ENCODE results near the gene SLC66A2. TPM values are rescaled to one million over a fixed set of nuclear protein-coding genes. Genes with fewer than 3 reads are reported as not detected.

SLC66A2 gene
- total RNA-seq, 1 experiment from 2014 or later, result 19.5 TPM

- ChIA-PET CTCF (no interaction called here), POLR2A (no interaction called here)
- H3K27me3 Mint-ChIP-seq (ENCODE audit: insufficient read depth, unreplicated experiment), result no peaks in the 10 kb centered on the region
- H3K9me3 Mint-ChIP-seq (ENCODE audit: unreplicated experiment), result no peaks in the 10 kb centered on the region
- Histone ChIP-seq H3K27me3 (replicated peaks; ENCODE audit: control insufficient read depth, insufficient read depth, low read length) (no peaks in the 10 kb centered on the region), H3K9me3 (no peaks in the 10 kb centered on the region), H3K4me3 (ENCODE audit: low read depth, low read length) (no peak overlapping the region), H3K4me1 (peaks cover 7% of the 10 kb centered on the region; the same call in 1 of the 2 replicates), H3K36me3 (ENCODE audit: control insufficient read depth, insufficient read depth, low read length) (no peaks in the 10 kb centered on the region)
- no TSS peak for BruUV-seq (replicated peaks)
- peaks cover 19% of the 10 kb centered on the region for H3K36me3 Mint-ChIP-seq (ENCODE audit: insufficient read depth, unreplicated experiment)
- H3K4me1 Mint-ChIP-seq (ENCODE audit: low read depth, unreplicated experiment), result peaks cover 7% of the 10 kb centered on the region
- H3K27ac Mint-ChIP-seq (ENCODE audit: unreplicated experiment), result no peak overlapping the region
- intact Hi-C loops (cut with micrococcal nuclease; ENCODE audit: unreplicated experiment), result loop anchor here (10.0 kb wide), 1 partner anchor 288 kb away; the partner anchor contains the start of gene CTDP1
- TF ChIP-seq CTCF (IDR thresholded peaks at IDR 0.05; ENCODE audit: insufficient read depth in 1 of 2, low read depth in 1 of 2, low read length in 1 of 2, severe bottlenecking in 1 of 2, unreplicated experiment in 1 of 2), result no peak
- H3K4me3 Mint-ChIP-seq (ENCODE audit: unreplicated experiment), result no peak overlapping the region
- DNase-seq, result no peak
Observed at GRCh38 chr18:79962835-79963657, 11.6 kb upstream of the SLC66A2 start.

GRCh38 chr18:79962311-79962710 is 10.9 kb upstream of the SLC66A2 start:
- Histone ChIP-seq H3K36me3 (ENCODE audit: control insufficient read depth, insufficient read depth, low read length) (no peaks in the 10 kb centered on the region), H3K4me1 (peaks cover 7% of the 10 kb centered on the region; the same call in 1 of the 2 replicates), H3K9me3 (no peaks in the 10 kb centered on the region), H3K4me3 (ENCODE audit: low read depth, low read length) (no peak overlapping the region), H3K27me3 (replicated peaks; ENCODE audit: control insufficient read depth, insufficient read depth, low read length) (no peaks in the 10 kb centered on the region)
- DNase-seq, result peak in 1 of 2 experiments; percentile 28
- no peak overlapping the region for H3K27ac Mint-ChIP-seq (ENCODE audit: unreplicated experiment)
- no peaks in the 10 kb centered on the region for H3K27me3 Mint-ChIP-seq (ENCODE audit: insufficient read depth, unreplicated experiment)
- no peak for TF ChIP-seq CTCF (IDR thresholded peaks at IDR 0.05; ENCODE audit: insufficient read depth in 1 of 2, low read depth in 1 of 2, low read length in 1 of 2, severe bottlenecking in 1 of 2, unreplicated experiment in 1 of 2)
- no TSS peak for BruUV-seq (replicated peaks)
- no peak overlapping the region for H3K4me3 Mint-ChIP-seq (ENCODE audit: unreplicated experiment)
- ChIA-PET CTCF (no interaction called here), POLR2A (no interaction called here)
- peaks cover 7% of the 10 kb centered on the region for H3K4me1 Mint-ChIP-seq (ENCODE audit: low read depth, unreplicated experiment)
- peaks cover 16% of the 10 kb centered on the region for H3K36me3 Mint-ChIP-seq (ENCODE audit: insufficient read depth, unreplicated experiment)
- intact Hi-C loops (cut with micrococcal nuclease; ENCODE audit: unreplicated experiment), result loop anchor here (10.0 kb wide), 1 partner anchor 288 kb away; the partner anchor contains the start of gene CTDP1
- no peaks in the 10 kb centered on the region for H3K9me3 Mint-ChIP-seq (ENCODE audit: unreplicated experiment)

GRCh38 chr18:79961527-79962291 is 10.3 kb upstream of the SLC66A2 start:
- POLR2A ChIA-PET, result interaction anchor here (0.8 kb wide), 1 partner anchor 72 kb away, joined by 10 read pairs; the partner anchor contains the start of gene RBFA
- peaks cover 7% of the 10 kb centered on the region; the same call in 1 of the 2 replicates for H3K4me1 ChIP-seq

More at GRCh38 chr18:79961527-79962291, 10.3 kb upstream of the SLC66A2 start:
- Histone ChIP-seq H3K27me3 (replicated peaks; ENCODE audit: control insufficient read depth, insufficient read depth, low read length) (no peaks in the 10 kb centered on the region), H3K4me3 (ENCODE audit: low read depth, low read length) (no peak overlapping the region), H3K9me3 (no peaks in the 10 kb centered on the region), H3K36me3 (ENCODE audit: control insufficient read depth, insufficient read depth, low read length) (no peaks in the 10 kb centered on the region)
- H3K4me1 Mint-ChIP-seq (ENCODE audit: low read depth, unreplicated experiment), result peaks cover 7% of the 10 kb centered on the region
- no peaks in the 10 kb centered on the region for H3K9me3 Mint-ChIP-seq (ENCODE audit: unreplicated experiment)
- H3K27ac Mint-ChIP-seq (ENCODE audit: unreplicated experiment), result no peak overlapping the region
- H3K4me3 Mint-ChIP-seq (ENCODE audit: unreplicated experiment), result no peak overlapping the region
- intact Hi-C loops (cut with micrococcal nuclease; ENCODE audit: unreplicated experiment), result loop anchor here (10.0 kb wide), 1 partner anchor 287 kb away; the partner anchor contains the start of gene CTDP1
- H3K36me3 Mint-ChIP-seq (ENCODE audit: insufficient read depth, unreplicated experiment), result peaks cover 10% of the 10 kb centered on the region
- DNase-seq, result no peak
- no peaks in the 10 kb centered on the region for H3K27me3 Mint-ChIP-seq (ENCODE audit: insufficient read depth, unreplicated experiment)
- TF ChIP-seq CTCF (IDR thresholded peaks at IDR 0.05; ENCODE audit: insufficient read depth in 1 of 2, low read depth in 1 of 2, low read length in 1 of 2, severe bottlenecking in 1 of 2, unreplicated experiment in 1 of 2), result no peak
- CTCF ChIA-PET, result no interaction called here
- no TSS peak for BruUV-seq (replicated peaks)
